ENCODE data around the gene AQP9.
"Not testable (repeated sequence)": the region's sequence is repeated elsewhere in the genome, so short reads cannot be mapped to it uniquely, and the experiment has no call there.

Gene AQP9, protein sequence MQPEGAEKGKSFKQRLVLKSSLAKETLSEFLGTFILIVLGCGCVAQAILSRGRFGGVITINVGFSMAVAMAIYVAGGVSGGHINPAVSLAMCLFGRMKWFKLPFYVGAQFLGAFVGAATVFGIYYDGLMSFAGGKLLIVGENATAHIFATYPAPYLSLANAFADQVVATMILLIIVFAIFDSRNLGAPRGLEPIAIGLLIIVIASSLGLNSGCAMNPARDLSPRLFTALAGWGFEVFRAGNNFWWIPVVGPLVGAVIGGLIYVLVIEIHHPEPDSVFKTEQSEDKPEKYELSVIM

DNA sequence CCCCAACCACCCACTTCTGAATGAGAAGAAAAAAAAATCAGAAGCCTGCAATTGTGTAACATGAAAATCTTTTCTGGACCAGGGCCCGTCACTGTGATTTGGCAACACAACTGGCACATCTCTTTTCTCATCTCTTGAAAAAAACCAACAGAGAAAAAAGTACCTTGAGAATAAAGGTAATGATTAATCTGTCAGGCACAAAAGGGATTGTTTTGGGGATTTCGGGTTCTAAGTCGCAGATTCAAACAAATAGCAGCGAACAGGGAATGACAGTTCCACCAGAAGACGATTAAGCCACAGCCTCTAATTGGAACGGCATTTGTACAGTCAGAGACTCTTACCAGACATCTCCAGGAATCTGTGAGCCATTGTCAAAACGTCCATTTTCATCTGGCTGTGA, at the start of gene AQP9:
Gene AQP9, plus strand, starts transcription at position 276 of the 400 bp plus-strand sequence. CDS start 185 bp downstream, outside the sequence.
- DNase-seq = no peak

DNA sequence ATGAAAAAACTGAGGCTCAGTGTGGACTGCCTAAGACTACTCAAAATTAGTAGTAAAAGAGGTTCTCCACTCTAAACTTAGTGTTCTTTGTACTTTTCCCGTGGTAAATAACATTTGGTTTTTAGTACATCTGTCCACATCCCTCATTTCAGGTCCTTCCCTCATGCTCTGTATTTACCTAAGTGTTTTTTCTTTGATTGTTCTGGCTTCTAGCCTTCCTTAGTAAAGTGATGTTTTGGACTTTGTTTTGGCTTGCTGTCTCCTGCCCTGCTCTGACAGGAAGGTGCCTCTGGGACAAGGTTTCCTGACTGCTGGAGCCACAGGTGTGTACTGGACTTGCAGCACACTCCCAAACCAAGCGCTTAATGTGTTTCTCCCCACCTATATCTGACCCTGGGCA, 42.8 kb upstream of the AQP9 start:
- no peak for DNase-seq

DNA sequence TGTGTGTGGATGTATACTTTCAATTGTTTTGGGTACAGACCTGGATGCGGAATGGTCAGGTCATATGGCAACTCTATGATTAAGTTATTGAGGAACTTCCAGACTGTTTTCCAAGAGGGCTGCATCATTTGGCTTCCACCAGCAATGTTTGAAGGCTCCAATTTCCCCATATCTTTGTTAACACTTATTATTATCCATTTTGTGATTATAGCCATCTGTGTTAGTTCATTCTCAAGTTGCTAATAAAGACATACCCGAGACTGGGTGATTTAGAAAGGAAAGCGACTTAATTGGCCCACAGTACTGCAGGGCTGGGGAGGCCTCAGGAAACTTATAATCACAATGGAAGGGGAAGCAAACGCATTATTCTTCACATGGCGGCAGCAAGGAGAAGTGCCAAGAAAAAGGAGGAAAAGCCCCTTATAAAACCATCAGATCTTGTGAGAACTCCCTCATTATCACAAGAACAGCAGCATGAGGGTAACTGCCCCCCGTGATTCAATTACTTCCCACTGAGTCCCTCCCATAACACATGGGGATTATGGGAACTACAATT, 41.6 kb upstream of the AQP9 start:
- no peak for DNase-seq

DNA sequence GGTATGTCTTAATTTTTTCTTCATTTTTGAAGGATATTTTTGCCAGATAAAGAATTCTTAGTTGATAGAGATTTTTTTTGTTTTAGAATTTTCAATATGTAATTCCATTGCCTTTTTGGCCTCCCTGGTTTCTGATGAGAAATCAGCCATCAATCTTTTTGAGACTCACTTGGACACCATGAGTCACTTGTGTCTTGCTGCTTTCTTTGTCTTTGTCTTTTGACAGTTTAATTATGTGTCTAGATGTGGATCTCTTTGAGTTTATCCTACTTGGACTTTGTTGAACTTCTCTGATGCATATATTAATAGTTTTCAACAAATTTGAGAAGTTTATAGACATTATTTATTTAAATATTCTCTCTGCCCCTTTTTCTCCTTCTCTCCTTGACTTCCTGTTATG, 34.7 kb upstream of the AQP9 start:
- no peak for DNase-seq

DNA sequence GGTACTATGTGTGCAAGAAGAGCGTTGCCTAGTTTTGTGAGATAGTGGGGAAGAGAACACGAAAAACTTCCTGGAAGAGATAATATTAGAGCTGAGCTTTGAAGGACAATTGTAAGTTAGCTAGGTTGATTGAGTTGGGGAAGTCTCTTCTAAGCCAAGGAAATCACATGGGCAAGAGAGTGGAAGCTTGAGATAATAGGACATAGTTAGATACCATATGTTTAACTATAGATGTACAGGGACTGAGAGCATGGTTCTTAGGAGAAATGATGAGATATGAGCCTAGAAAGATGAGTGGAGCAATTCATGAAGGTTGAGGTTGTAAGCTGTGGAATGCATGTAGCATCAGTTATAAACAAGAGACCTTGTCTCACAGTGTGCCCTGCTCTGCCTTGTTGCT, 30.1 kb upstream of the AQP9 start:
- DNase-seq = no peak

DNA sequence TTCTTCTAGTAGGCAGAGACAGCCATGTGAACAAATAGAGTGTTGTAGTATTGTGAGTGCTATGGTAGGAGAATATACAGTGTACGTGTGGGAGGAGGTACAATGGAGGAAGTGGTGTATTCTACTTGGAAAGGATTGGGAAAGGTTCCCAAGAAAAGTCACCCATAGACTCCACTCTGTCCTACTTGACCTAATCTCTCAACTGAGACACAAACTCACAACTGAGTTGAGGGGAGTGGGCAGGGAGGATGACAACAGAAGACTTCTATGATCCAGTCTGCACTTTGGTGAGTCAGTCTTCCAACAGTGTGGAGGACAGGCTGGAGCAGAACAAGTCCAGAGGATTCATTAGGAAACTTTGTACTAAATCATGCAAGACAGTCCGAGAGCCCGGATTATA, 28.8 kb upstream of the AQP9 start:
- DNase-seq = no peak

DNA sequence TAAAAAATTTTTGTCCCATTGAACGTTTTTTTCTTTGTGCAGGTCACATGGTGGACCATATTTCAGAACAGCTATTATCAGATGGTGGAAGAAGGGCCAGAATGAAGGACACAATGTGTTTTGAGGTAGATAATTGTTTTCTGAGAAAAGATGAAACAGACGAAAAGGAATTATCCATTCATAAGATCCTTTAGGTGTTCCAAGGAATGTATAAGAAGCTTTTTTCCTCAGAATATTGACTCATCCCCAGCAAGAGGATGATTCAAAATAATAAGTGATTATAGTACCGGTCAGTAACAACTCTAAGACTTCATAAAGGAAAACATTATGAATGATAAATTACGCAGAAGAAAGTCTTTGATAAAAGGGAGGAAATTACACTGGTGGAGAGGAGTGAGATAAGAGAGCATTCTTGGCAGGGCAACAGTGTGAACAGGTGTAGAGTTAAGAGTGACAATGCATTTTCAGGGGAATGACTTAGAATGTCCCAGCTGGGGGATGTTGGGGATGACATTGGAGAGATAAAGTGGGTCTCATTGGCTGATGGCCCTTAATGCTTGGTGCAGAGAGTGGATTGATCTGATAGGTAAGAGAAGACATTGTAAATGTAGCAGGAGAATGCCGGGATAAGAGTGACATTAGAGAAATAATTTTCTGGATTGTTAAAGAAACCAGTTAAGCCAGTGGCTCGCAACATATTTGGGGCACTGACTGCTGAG, 27.0 kb upstream of the AQP9 start:
- DNase-seq = no peak

DNA sequence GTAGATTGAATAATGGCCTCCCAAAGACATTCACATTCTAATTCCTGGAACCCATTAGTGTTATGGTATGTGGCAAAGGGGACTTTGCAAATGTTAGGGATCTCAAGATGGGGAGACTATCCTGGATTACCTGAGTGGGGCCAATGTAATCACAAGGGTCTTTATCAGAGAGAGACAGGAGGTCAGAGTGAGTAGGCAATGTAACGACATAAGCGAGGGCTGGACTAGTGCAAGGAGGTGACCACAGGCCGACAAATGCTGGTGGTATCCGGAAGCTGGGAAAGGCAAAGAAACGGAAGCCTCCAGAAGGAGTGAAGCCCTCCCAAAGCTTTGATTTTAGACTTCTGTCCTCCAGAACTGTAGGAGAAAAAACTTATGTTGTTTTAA, 26.5 kb upstream of the AQP9 start:
- no peak for DNase-seq

DNA sequence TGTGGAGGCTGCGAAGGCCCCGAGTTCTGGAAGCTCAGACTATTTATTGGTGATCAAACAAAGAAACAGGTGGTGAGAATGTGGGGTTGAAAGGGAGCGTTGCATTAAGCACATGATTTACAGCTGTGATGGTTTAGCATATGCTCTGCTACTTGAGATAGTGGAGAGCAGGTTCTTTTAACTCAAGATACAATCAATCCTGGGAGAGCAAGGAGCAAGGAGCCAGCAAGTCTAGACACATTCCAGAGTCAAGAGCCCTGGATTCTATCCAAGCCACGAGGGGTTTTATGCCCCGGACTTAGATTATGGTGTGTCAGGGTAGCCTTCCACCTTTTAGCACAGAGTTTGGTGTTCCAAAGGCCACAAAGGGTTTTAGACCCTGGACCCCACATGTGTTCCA, 24.8 kb upstream of the AQP9 start:
- not testable (repeated sequence) for DNase-seq

DNA sequence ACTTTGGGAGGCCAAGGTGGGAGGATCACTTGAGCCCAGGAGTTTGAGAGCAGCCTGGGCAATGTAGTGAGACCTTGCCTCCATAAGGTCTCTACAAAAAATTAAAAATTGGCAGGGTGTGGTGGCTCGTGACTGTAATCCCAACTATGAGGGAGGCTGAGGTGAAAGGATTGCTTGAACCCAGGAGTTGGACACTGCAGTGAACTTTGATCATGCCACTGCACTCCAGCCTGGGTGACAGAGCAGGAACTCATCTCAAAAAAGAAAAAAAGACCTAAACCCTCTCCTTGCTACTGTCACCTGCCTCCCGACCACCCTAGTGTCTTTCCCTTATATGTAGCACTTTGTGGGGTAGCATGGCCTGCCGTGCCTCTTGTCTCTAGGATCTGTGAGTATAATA, 23.8 kb upstream of the AQP9 start:
- no peak for DNase-seq

DNA sequence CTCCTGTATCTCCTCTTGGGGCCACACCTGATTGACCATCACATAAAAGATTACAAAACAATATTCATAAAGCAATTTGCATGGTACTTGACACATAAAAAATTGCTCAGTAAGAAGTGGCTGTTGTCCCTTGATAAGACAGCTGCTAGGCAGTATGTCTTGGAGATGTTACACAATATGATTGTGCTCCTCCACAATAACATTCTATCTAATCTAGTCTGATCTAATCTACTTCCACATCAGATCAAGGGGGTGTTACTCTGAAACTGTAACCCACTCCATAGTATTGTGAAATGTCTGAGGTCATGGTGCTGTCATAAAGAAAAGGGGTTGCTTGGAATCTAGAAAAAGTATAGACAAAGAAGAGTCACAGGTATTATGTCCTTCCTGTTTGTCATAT, 23.4 kb upstream of the AQP9 start:
- DNase-seq = no peak

DNA sequence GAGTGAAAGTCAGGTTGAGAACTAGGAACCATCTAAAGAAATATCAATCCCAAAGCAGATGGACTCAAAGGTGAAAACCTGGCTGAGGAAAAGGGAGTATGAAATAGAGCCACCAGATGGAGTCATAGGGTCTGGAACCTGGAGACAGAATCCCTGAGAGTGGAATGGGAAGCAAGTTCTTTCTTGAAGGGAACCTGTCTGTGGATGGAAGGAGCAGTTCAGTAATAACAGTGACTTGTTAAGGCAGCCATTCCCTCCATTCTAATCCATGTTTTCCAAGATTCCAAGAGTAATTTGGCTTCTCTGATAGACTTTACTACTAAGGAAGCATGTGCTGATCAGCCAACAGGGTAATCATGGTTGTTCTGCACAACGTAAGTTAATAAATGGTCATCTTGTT, 22.5 kb upstream of the AQP9 start:
- no peak for DNase-seq

DNA sequence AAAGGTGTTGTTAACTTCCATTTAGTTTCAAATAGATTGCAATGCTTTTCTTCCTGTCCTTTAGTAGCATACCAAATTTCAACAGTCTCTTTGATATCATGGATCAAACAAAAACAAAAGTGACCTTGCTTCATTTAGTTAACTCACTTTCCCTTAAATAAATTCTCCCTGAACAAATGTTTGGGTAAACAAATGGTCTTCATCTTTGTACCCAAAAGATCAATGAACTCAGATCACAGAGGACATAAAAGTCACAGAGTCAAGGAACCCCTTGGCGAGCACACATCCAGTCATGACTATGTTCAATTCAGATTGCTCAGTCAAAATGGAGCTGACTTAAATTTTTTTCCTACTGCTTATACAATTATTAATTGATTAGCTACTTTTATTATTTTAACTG, 20.6 kb upstream of the AQP9 start:
- DNase-seq = no peak

DNA sequence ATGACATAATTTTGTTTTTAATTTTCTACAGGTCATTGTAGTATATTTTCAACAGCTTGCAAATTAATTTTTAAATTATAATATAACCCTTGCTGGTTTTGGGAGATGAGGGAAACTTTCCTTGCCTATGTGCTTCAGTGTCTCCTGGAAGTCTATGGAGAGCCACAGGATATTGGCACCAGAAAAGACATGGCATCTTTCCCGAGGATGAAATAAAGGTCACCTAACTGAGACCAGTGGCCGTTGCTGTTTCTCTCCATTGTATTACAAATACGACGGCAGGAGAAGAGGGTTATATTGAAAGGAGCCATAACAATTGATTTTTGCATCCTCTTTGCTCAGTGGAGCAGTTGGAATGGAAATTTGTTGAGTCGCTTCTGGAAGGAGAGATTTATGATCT, 19.9 kb upstream of the AQP9 start:
- DNase-seq = no peak

DNA sequence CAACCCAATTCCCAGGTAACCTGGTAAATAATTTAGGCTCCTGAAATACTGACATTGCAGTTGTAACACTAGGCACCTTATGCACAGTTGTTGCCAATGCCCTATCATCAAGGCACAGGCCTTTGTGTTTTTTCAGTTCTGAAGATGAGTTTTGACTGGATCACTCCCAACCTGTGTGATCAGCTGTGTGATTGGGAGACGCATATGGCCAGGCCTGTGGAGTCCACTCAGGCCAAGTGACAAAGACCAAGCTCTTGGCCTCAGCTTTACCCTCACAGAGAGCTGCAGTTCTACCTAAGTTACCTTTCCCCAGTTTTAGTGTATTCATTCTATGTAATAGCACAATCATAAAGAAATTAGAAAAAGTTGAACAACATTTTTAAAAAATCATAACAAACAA, 19.2 kb upstream of the AQP9 start:
- no peak for DNase-seq

DNA sequence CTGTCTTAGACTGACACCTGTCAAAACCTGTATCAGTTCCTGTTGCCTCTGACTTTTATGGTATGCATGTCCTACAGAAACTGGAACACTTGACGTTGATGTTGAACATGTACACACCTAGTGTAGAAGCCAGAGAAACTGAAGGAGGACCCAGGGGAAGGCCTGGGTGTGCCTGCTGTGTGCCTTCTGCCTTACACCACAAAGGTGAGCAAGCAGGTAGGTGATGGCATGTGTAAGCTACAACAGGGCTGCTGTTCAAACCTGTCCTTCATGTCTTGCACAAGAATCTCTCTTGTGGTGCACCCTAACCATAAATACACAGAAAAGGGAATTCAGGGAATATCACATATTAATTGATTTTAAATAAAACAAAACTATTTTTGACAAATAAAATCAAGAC, 13.6 kb upstream of the AQP9 start:
- DNase-seq = no peak

DNA sequence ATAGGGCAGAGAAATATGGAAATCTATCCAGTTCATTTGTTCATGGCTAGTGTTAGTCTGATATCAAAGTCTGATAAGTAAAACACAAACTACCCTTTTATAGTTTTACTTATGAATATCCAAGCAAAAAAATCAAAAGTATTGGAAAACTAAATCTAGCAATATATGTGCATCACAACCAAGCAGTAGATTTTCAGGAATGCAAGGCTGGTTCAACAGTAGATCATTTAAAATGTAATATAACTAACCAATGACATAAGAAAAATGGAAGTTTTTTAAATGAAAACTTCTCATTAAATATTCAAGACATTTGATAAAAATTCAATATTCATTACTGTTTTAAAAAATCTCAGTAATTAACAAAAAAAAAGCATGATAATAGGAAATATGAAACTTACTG, 12.8 kb upstream of the AQP9 start:
- DNase-seq = no peak

DNA sequence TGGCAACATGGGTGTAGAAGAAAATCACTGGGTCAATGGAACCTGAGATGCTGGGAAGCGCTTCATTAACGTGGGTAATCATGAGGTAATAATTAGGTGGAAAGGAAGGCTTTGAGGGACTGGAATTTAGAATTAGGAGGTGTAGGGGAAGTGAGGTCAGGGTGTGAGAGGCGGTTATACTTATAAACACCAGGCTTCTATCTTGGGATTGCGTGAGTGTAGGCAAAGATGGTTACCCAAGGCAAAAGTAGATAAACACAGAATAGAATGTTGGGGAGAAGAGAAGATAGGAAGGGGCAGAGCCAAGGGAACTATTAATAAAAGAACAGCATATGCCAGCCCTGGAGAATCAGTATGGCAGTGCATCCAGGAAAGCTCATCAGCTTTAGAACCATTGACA, 3.3 kb upstream of the AQP9 start:
- no peak for DNase-seq

DNA sequence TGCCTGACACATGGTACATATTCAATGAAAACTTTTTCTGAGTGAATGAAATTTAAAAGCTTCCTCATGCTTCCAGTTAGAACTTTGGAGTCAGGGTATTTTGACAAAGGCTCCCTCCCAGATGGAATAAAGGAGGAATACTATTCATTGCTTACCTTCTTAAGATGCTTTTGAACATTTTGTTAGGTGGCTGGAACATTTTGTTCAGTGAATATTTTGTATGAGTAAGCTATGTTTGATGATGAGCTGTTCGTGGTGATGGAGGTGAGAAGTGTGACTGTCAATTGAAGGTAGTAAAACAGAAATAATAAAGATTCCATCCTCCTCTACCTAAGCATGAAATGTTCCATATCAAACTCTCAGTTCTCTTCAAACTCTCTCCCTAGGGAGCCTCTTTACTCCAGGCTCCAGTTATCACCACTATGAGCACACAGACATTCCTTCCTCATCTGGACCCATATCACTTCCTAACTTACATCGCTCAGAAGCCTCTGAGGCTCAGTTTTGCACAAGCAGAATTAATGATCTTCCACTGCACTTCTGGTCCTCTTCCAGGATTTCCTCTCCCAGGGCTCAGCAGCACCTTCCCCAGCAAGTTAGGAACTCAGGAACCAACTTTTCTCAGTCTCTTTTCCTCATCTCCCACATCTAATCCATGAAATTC, 2.5 kb upstream of the AQP9 start:
- no peak for DNase-seq

DNA sequence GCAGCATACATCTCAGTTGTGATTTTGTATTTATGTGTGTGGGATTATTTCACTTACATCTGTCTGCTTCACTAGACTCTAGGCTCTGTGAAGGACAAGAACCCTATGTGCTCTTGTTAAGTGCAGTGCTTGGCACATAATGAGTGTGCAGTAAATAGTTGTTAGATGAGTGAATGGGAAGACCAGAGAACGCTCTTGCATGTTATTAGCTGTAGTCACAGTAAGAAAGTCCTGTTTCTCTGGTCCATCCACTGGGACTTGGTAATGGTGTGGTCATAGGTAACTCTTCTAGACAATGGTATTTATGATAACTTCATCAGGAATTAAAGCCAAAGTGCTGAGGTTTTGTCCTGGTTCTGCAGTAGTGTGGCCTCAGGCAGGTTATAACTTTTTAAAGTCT, 1.4 kb upstream of the AQP9 start:
- no peak for DNase-seq

DNA sequence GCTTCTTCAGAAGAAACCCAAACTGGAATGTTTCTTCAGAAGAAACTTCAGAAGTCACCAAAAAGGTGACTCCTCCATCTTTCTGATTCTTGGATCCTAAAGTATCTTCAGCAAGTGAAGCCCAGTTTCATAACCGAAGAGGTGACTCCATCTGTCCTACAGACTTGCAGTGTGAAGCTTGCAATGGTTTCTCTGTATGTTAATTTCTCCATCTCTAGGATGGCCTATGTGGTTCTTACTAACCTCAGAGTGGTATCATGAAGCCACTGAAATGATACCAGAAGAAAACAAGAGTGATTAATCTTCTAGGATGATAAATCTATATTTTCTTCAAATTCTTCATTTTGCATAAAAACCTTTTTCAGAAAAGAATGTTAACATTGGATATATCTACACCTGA, 495 bp upstream of the AQP9 start:
- no peak for DNase-seq

DNA sequence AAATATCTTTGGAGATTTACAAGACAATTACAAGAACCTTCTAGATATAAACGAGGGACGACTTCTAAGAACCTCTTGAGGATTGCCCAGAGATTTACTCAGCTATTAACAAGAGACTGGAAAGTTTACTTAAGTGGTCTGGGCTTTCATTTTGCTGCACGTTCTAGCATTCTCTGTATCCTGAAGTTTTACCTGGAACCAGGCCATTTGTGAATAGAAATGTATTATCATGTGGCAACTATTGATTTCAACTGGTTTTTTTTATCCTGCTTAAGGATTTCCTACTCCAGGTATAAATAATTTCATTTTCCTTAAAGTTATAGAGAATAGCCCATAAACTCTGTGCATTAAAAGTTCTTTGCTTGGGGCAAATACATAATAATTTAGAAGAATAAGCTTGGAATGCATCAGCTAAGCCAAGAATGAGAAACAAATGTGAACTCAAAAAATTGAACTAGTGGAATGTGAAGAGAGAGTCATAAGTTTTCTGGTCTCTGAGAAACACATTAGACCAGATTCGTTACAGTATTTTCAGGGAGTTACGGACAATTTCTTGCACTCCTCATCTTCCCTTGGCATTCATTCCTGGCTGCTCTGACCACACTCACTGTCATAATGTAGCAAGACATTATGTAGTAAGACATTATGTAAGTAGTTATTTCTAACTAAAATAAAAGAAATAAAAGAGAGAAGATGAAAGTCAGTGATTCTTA, 1.3 kb downstream of the AQP9 start:
- DNase-seq = no peak

DNA sequence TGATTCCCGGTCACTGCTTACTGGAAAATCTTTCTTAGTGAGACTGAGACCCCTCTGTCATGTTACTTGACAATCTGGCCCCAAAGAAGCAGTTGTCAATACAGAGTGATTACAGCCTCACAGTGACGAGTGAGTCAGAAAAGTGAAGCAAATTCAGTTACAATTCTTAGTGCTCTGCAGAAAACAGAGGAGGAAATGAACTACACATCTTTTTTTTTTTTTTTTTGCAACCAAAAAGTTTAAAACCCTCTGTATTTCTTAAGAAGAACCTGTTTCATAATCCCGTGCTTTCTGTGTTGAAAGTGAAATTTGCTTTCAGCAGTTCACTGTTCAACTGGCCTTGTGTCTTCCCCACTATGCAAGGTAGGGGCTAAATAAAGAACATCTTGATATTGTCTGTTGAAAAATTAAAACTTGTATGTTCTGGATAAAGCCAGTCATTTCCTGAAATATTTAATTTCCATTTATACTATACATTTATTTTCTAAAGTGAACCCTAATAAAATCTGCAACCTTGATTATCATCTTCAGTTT, 1.9 kb downstream of the AQP9 start:
- no peak for DNase-seq
